Astrocyte of the cerebellum (primary cell): Measurements from ENCODE around the gene RBL1.

Experiments used
- DNase-seq: peaks from one replicate; pipeline ENCODE4 v3.0.0-alpha.2; 2011; ENCODE audit warnings: low read depth
- H3K4me3 ChIP-seq: 2 replicates; pipeline ENCODE4 v1.5.1; 2011; ENCODE audit warnings: mild to moderate bottlenecking, low read depth, low read length, moderate library complexity
- in situ Hi-C: cut with HindIII; loops from 2 replicates; pipeline ENCODE4 v1.10.0; 2017; ENCODE audit warnings: low sequenced_read_pairs
- TF ChIP-seq, protein P1 (sequence below): IDR thresholded peaks from 2 replicates; pipeline ENCODE4 v1.5.1; 2012; ENCODE audit warnings: low read length, low read depth, moderate library complexity, mild to moderate bottlenecking; ENCODE audit errors: missing control alignments

RBL1 gene

DNA sequence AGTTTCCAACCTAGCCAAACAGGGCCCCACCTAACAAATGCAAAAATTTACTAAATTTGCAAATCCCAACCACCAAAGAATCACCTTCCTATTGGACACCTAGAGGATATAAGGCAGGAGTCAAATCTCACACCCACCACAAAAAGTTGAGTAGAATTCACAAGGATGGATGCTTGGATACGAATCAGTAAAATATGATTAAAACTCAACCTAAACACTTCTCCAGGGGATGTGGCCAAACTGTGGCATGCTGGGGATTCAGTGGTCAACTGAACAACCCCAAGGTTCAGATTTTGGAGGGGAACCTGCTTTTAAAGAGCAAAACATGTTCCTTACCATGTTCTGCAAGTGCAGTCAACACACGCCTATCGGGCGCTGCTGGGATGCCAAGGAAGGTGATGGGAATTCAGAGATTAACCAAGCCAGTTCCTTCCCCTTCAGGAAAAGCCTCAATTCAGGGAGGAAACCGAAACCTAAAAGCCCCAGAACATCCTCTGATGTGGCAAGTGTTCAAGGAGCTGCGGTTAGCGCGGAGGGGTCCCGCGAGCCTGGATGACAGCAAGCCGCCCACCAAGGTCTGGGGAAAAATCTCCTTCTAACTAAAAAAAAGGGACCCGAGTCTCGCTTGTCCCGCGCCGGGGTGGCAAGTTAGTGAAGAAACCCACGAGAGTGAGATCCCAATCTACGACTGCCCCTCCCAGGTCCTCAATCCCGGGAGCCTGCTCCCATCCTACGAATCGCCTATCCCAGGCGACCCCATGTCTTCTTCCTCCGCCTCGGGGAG lies 145.2 kb downstream of the RBL1 start:
- peak overlapping the region; percentile 78 for H3K4me3 ChIP-seq
- no peak for DNase-seq
- in situ Hi-C loops = no loop called here

More for the DNA sequence above, 145.2 kb downstream of the RBL1 start:
- TF ChIP-seq, protein P1, sequence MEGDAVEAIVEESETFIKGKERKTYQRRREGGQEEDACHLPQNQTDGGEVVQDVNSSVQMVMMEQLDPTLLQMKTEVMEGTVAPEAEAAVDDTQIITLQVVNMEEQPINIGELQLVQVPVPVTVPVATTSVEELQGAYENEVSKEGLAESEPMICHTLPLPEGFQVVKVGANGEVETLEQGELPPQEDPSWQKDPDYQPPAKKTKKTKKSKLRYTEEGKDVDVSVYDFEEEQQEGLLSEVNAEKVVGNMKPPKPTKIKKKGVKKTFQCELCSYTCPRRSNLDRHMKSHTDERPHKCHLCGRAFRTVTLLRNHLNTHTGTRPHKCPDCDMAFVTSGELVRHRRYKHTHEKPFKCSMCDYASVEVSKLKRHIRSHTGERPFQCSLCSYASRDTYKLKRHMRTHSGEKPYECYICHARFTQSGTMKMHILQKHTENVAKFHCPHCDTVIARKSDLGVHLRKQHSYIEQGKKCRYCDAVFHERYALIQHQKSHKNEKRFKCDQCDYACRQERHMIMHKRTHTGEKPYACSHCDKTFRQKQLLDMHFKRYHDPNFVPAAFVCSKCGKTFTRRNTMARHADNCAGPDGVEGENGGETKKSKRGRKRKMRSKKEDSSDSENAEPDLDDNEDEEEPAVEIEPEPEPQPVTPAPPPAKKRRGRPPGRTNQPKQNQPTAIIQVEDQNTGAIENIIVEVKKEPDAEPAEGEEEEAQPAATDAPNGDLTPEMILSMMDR = peak; percentile 6
